GM12864 (cell line): ENCODE measurements around the gene C1orf122.
A peak's percentile ranks its signal among the peaks of the same experiment; 100 is the strongest.

Experiments
- DNase-seq: peaks from one replicate; pipeline ENCODE4 v3.0.0-alpha.2; 2011; ENCODE audit warnings: low read depth
- H3K4me3 ChIP-seq: 2 replicates; pipeline ENCODE4 v1.5.1; 2011; ENCODE audit warnings: mild to moderate bottlenecking, low read depth, low read length, control low read depth
- CTCF ChIP-seq: IDR thresholded peaks from 2 replicates; pipeline ENCODE4 v1.5.1; 2011; ENCODE audit warnings: low read depth, mild to moderate bottlenecking, moderate library complexity, low read length, control low read depth, inconsistent platforms; ENCODE audit errors: missing control alignments

C1orf122 gene

GRCh38 chr1:37807220-37807554 is 403 bp upstream of the C1orf122 start:
- TF ChIP-seq CTCF: no peak
- DNase-seq: no peak
- peak overlapping the region; percentile 65 for H3K4me3 ChIP-seq

GRCh38 chr1:37808369-37809319 is 1.1 kb downstream of the C1orf122 start:
- DNase-seq: no peak
- H3K4me3 ChIP-seq: peak overlapping the region; percentile 65
- no peak for TF ChIP-seq CTCF

GRCh38 chr1:37809942-37810341 is 2.4 kb downstream of the C1orf122 start:
- no peak for TF ChIP-seq CTCF
- H3K4me3 ChIP-seq: no peak overlapping the region
- DNase-seq: no peak

- peak; percentile 44 for DNase-seq
- H3K4me3 ChIP-seq: no peak overlapping the region
- peak; percentile 97 for TF ChIP-seq CTCF
These were observed 3.6 kb downstream of the C1orf122 start for GRCh38 chr1:37811027-37811655.

GRCh38 chr1:37813529-37814145 is 6.0 kb downstream of the C1orf122 start:
- DNase-seq: no peak
- H3K4me3 ChIP-seq: no peak overlapping the region
- TF ChIP-seq CTCF: no peak

- no peak for DNase-seq
- no peak overlapping the region for H3K4me3 ChIP-seq
- no peak for TF ChIP-seq CTCF
These were observed 6.7 kb downstream of the C1orf122 start for GRCh38 chr1:37814252-37814651.
